ENCODE results near the gene TMEM38B.

DNA sequence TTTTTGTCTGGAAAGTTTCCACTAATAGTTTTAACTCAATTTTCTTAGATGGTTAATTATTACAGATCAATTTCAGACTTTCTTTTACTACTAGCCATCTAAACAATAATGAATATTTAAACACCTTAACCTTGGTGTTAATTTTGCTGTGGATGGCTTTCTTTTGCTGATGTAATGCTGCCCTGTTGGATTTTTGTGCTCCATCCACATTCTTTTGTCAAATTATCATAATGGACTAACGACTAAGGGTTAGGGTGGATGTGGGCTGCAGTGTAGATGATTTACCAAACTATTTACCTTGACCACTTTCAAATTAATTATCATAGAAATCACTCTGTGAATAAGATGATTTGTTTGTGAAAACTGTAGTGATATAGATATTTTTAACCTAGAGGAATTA is 15.6 kb upstream of the TMEM38B start:
- TF ChIP-seq CTBP2 (IDR thresholded peaks at IDR 0.05; ENCODE audit: borderline replicate concordance, insufficient read depth, insufficient read length, low read length) (no peak), SIN3A (conservative IDR thresholded peaks at IDR 0.05 in 1 of 2, IDR thresholded peaks at IDR 0.05 in 1 of 2; ENCODE audit: low read depth in 1 of 2, low read length in 2 of 2) (no peak), CHD2 (IDR thresholded peaks at IDR 0.05; ENCODE audit: low read length) (no peak), BRCA1 (IDR thresholded peaks at IDR 0.05; ENCODE audit: low read depth, low read length) (no peak), BCL11A (IDR thresholded peaks at IDR 0.05; ENCODE audit: low read depth in 2 of 2, low read length in 2 of 2) (no peak), JUND (IDR thresholded peaks at IDR 0.05; ENCODE audit: low read length) (no peak), GABPA (IDR thresholded peaks at IDR 0.05; ENCODE audit: borderline replicate concordance, insufficient read depth, low read length) (no peak), POLR2A (IDR thresholded peaks at IDR 0.05; ENCODE audit: control extremely low read depth in 1 of 2, low read depth in 2 of 2, low read length in 2 of 2) (no peak), POLR2AphosphoS5 (IDR thresholded peaks at IDR 0.05; ENCODE audit: low read depth, low read length) (no peak), KDM1A (IDR thresholded peaks at IDR 0.05; ENCODE audit: borderline replicate concordance, low read length) (no peak)
- TF ChIP-seq, protein P1, sequence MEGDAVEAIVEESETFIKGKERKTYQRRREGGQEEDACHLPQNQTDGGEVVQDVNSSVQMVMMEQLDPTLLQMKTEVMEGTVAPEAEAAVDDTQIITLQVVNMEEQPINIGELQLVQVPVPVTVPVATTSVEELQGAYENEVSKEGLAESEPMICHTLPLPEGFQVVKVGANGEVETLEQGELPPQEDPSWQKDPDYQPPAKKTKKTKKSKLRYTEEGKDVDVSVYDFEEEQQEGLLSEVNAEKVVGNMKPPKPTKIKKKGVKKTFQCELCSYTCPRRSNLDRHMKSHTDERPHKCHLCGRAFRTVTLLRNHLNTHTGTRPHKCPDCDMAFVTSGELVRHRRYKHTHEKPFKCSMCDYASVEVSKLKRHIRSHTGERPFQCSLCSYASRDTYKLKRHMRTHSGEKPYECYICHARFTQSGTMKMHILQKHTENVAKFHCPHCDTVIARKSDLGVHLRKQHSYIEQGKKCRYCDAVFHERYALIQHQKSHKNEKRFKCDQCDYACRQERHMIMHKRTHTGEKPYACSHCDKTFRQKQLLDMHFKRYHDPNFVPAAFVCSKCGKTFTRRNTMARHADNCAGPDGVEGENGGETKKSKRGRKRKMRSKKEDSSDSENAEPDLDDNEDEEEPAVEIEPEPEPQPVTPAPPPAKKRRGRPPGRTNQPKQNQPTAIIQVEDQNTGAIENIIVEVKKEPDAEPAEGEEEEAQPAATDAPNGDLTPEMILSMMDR (IDR thresholded peaks at IDR 0.05; ENCODE audit: control extremely low read depth in 1 of 3, insufficient read depth in 1 of 3, low read depth in 1 of 3, low read length in 3 of 3), result no peak
- TF ChIP-seq, protein P2, sequence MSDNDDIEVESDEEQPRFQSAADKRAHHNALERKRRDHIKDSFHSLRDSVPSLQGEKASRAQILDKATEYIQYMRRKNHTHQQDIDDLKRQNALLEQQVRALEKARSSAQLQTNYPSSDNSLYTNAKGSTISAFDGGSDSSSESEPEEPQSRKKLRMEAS (IDR thresholded peaks at IDR 0.05), result no peak
- TF ChIP-seq, protein P3, sequence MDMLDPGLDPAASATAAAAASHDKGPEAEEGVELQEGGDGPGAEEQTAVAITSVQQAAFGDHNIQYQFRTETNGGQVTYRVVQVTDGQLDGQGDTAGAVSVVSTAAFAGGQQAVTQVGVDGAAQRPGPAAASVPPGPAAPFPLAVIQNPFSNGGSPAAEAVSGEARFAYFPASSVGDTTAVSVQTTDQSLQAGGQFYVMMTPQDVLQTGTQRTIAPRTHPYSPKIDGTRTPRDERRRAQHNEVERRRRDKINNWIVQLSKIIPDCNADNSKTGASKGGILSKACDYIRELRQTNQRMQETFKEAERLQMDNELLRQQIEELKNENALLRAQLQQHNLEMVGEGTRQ (IDR thresholded peaks at IDR 0.05; ENCODE audit: low read length), result no peak
